GM12864 (cell line): ENCODE results near the gene TTC27.

Source experiments
- DNase-seq: peaks from one replicate; pipeline ENCODE4 v3.0.0-alpha.2; 2011; ENCODE audit warnings: low read depth
- H3K4me3 ChIP-seq: 2 replicates; pipeline ENCODE4 v1.5.1; 2011; ENCODE audit warnings: mild to moderate bottlenecking, low read depth, low read length, control low read depth
- CTCF ChIP-seq: IDR thresholded peaks from 2 replicates; pipeline ENCODE4 v1.5.1; 2011; ENCODE audit warnings: low read depth, mild to moderate bottlenecking, moderate library complexity, low read length, control low read depth, inconsistent platforms; ENCODE audit errors: missing control alignments

The TTC27 gene

GRCh38 chr2:32758232-32758631 is 130.4 kb downstream of the TTC27 start:
- no peak overlapping the region for H3K4me3 ChIP-seq
- TF ChIP-seq CTCF, result no peak
- DNase-seq, result no peak

- TF ChIP-seq CTCF, result no peak
- DNase-seq, result no peak
- no peak overlapping the region for H3K4me3 ChIP-seq
These were observed 132.8 kb downstream of the TTC27 start for GRCh38 chr2:32760628-32761027.

GRCh38 chr2:32768387-32769174 is 140.7 kb downstream of the TTC27 start:
- DNase-seq, result no peak
- TF ChIP-seq CTCF, result no peak
- no peak overlapping the region for H3K4me3 ChIP-seq

- TF ChIP-seq CTCF, result no peak
- no peak for DNase-seq
- no peak overlapping the region for H3K4me3 ChIP-seq
These were observed 142.5 kb downstream of the TTC27 start for GRCh38 chr2:32770360-32770759.

- no peak for DNase-seq
- no peak overlapping the region for H3K4me3 ChIP-seq
- TF ChIP-seq CTCF, result peak; percentile 58
These were observed 145.0 kb downstream of the TTC27 start for GRCh38 chr2:32772638-32773447.

GRCh38 chr2:32773448-32773808 is 145.6 kb downstream of the TTC27 start:
- no peak overlapping the region for H3K4me3 ChIP-seq
- DNase-seq, result no peak
- no peak for TF ChIP-seq CTCF

- no peak for TF ChIP-seq CTCF
- DNase-seq, result no peak
These were observed 148.1 kb downstream of the TTC27 start for GRCh38 chr2:32775954-32776353.

More at GRCh38 chr2:32775954-32776353, 148.1 kb downstream of the TTC27 start:
- H3K4me3 ChIP-seq, result no peak overlapping the region
